ENCODE data around the gene AHCTF1. TPM values are rescaled to one million over a fixed set of nuclear protein-coding genes. Genes with fewer than 3 reads are reported as not detected.
"Not testable (repeated sequence)": the region's sequence is repeated elsewhere in the genome, so short reads cannot be mapped to it uniquely, and the experiment has no call there.

AHCTF1 gene
- total RNA-seq, 4 donors from 2014 or later = 30.7 to 45.3 (median 42.0) TPM

- H3K27ac ChIP-seq (replicated peaks in 1 of 4) = peak overlapping the region in 1 of 4 donors; percentile 7
- no peaks in the 10 kb centered on the region for H3K27me3 ChIP-seq
- peaks cover 8 to 83% (median 75%) of the 10 kb centered on the region in 4 donors for H3K4me1 ChIP-seq
- H3K4me3 ChIP-seq = no peak overlapping the region
- no peak for TF ChIP-seq EP300 (IDR thresholded peaks at IDR 0.05)
- TF ChIP-seq POLR2AphosphoS5 (IDR thresholded peaks at IDR 0.05) = no peak
- no peak for TF ChIP-seq CTCF (IDR thresholded peaks at IDR 0.05)
- no peak for TF ChIP-seq POLR2A (IDR thresholded peaks at IDR 0.05; ENCODE audit: low read depth)
- no peak for DNase-seq (ENCODE audit: extremely low spot score)
- peaks cover 0 to 19% (median 7%) of the 10 kb centered on the region in 4 donors for H3K36me3 ChIP-seq
- 87% methylated on average over 5 of the region's 5 CpGs for WGBS
- H3K9me3 ChIP-seq = no peaks in the 10 kb centered on the region
- intact Hi-C loops (cut with DNase I) = no loop called here
Observed at GRCh38 chr1:246923482-246923881, 8.3 kb downstream of the AHCTF1 start.

GRCh38 chr1:246921481-246921880, 10.3 kb downstream of the AHCTF1 start:
- no peaks in the 10 kb centered on the region for H3K27me3 ChIP-seq
- intact Hi-C loops (cut with DNase I) = no loop called here
- H3K36me3 ChIP-seq = peaks cover 0 to 26% (median 8%) of the 10 kb centered on the region in 4 donors
- H3K27ac ChIP-seq (replicated peaks in 1 of 4) = no peak overlapping the region
- no peaks in the 10 kb centered on the region for H3K9me3 ChIP-seq
- TF ChIP-seq POLR2A (IDR thresholded peaks at IDR 0.05; ENCODE audit: low read depth) (no peak), EP300 (IDR thresholded peaks at IDR 0.05) (no peak), CTCF (IDR thresholded peaks at IDR 0.05) (no peak), POLR2AphosphoS5 (IDR thresholded peaks at IDR 0.05) (no peak)
- no peak overlapping the region for H3K4me3 ChIP-seq
- peaks cover 13 to 69% (median 60%) of the 10 kb centered on the region in 4 donors for H3K4me1 ChIP-seq
- DNase-seq (ENCODE audit: extremely low spot score) = no peak
- 83% methylated on average over 3 of the region's 3 CpGs for WGBS

GRCh38 chr1:246919902-246920301, 11.8 kb downstream of the AHCTF1 start:
- 91% methylated on average over 7 of the region's 7 CpGs for WGBS
- H3K9me3 ChIP-seq = no peaks in the 10 kb centered on the region
- H3K36me3 ChIP-seq = peaks cover 4 to 28% (median 13%) of the 10 kb centered on the region in 4 donors
- TF ChIP-seq POLR2A (IDR thresholded peaks at IDR 0.05; ENCODE audit: low read depth) (no peak), POLR2AphosphoS5 (IDR thresholded peaks at IDR 0.05) (no peak), EP300 (IDR thresholded peaks at IDR 0.05) (no peak), CTCF (IDR thresholded peaks at IDR 0.05) (no peak)
- intact Hi-C loops (cut with DNase I) = no loop called here
- no peaks in the 10 kb centered on the region for H3K27me3 ChIP-seq
- H3K27ac ChIP-seq (replicated peaks in 1 of 4) = no peak overlapping the region
- H3K4me1 ChIP-seq = peaks cover 13 to 71% (median 55%) of the 10 kb centered on the region in 4 donors
- H3K4me3 ChIP-seq = no peak overlapping the region
- DNase-seq (ENCODE audit: extremely low spot score) = no peak

GRCh38 chr1:246916026-246916923, 15.5 kb downstream of the AHCTF1 start:
- WGBS = 87% methylated on average over 7 of the region's 7 CpGs
- DNase-seq (ENCODE audit: extremely low spot score); H3K4me3 ChIP-seq; H3K27ac ChIP-seq (replicated peaks in 1 of 4); intact Hi-C loops (cut with DNase I); H3K9me3 ChIP-seq; H3K27me3 ChIP-seq: not testable (repeated sequence)
- peaks cover 13 to 40% (median 24%) of the 10 kb centered on the region in 4 donors for H3K4me1 ChIP-seq
- H3K36me3 ChIP-seq = peaks cover 13 to 63% (median 39%) of the 10 kb centered on the region in 4 donors

- DNase-seq (ENCODE audit: extremely low spot score) = no peak
- Histone ChIP-seq H3K27ac (replicated peaks in 1 of 4) (no peak overlapping the region), H3K4me1 (peaks cover 0 to 8% (median 2%) of the 10 kb centered on the region in 4 donors), H3K9me3 (no peaks in the 10 kb centered on the region), H3K4me3 (no peak overlapping the region), H3K27me3 (no peaks in the 10 kb centered on the region), H3K36me3 (peaks cover 41 to 85% (median 64%) of the 10 kb centered on the region in 4 donors)
- TF ChIP-seq CTCF (IDR thresholded peaks at IDR 0.05) = peak in 2 of 3 experiments; percentile 21 to 40
- no peak for TF ChIP-seq EP300 (IDR thresholded peaks at IDR 0.05)
- intact Hi-C loops (cut with DNase I) = loop anchor here (10.0 kb wide), 1 partner anchor 57 kb away; no protein-coding TSS in a partner anchor
- WGBS = 65% methylated on average over 1 of the region's 1 CpG
Observed at GRCh38 chr1:246907472-246907871, 24.3 kb downstream of the AHCTF1 start.
